Heart left ventricle (tissue), 13 donors: ENCODE measurements around the gene MRPL23.

Source experiments
- POLR2A ChIP-seq, 2 donors: fragments of 450-650 bp; IDR thresholded peaks; one replicate each; pipeline ENCODE4 v1.6.1; 2017; ENCODE audit warnings: antibody characterized with exemption in 2 of 2, mild to moderate bottlenecking in 2 of 2, moderate library complexity in 2 of 2
- TF ChIP-seq, protein P1 (sequence below), 12 donors: fragments of 200-600 bp; sonication (generic) in 4 of 12; IDR thresholded peaks; one replicate each; pipeline versions ENCODE4 v1.5.0 to v1.8.0; 2018 to 2022; ENCODE audit warnings: antibody characterized with exemption in 12 of 12, mild to moderate bottlenecking in 5 of 12
- donor health status: ischemic (EF 13 %, LVEDD 7.1; RV severe dilation, severe dysfunction).
- donor health status: DM: no; HTN: yes; CAD: no.
- donor health status: DM: no; HTN: no; CAD: no.
- donor health status: ischemic (EF 25% LVEDD 6.9; RV normal size, moderate dysfunction).
- donor health status: ischemic (EF 25% LVEDD 5.7; RV mildly dilated, moderate dysfunction).
- donor health status: ischemic (EF 35%, LVEDD 5.7; RV mildly dilated, moderate dysfunction).
- donor health status: nonischemic (EF 11% LVEDD 7.7; RV severe dilation, severe dysfunction).
- donor health status: DM: yes; HTN: yes; CAD: no.
- donor health status: PGD.
- donor health status: ischemic (EF 29% LVEDD 5.4; RV normal size, mild dysfunction).
- donor health status: nonischemic (EF 23%, LVEDD 6.1; RV moderate dilation, normal function).

DNA sequence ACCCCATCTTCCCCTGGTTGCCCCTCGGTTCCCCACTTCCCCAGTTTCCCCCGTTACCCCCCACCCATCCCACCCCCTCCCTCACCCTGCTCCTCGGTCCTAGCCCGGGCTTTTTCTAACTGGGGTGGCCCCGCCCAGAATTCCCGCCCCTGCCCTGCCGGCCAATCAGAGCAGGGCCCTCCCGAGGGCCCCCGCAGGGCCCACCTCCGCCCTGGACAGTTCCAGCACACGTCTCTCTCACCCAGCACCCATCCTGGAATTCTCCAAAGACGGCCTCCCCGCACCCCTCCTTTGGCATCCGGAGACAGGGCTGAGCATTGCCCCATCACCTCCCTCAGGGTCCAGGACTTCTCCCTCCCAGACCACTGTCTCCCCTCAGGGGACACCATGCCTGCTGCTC, 50.6 kb downstream of the MRPL23 start, which contains the start of gene H19:
- TF ChIP-seq, protein P1, sequence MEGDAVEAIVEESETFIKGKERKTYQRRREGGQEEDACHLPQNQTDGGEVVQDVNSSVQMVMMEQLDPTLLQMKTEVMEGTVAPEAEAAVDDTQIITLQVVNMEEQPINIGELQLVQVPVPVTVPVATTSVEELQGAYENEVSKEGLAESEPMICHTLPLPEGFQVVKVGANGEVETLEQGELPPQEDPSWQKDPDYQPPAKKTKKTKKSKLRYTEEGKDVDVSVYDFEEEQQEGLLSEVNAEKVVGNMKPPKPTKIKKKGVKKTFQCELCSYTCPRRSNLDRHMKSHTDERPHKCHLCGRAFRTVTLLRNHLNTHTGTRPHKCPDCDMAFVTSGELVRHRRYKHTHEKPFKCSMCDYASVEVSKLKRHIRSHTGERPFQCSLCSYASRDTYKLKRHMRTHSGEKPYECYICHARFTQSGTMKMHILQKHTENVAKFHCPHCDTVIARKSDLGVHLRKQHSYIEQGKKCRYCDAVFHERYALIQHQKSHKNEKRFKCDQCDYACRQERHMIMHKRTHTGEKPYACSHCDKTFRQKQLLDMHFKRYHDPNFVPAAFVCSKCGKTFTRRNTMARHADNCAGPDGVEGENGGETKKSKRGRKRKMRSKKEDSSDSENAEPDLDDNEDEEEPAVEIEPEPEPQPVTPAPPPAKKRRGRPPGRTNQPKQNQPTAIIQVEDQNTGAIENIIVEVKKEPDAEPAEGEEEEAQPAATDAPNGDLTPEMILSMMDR (IDR thresholded peaks at IDR 0.05) = no peak
- no peak for TF ChIP-seq POLR2A (IDR thresholded peaks at IDR 0.05)
